ENCODE results near the gene ANKRD35. TPM values are rescaled to one million over a fixed set of nuclear protein-coding genes. Genes with fewer than 3 reads are reported as not detected.

ANKRD35 gene, protein sequence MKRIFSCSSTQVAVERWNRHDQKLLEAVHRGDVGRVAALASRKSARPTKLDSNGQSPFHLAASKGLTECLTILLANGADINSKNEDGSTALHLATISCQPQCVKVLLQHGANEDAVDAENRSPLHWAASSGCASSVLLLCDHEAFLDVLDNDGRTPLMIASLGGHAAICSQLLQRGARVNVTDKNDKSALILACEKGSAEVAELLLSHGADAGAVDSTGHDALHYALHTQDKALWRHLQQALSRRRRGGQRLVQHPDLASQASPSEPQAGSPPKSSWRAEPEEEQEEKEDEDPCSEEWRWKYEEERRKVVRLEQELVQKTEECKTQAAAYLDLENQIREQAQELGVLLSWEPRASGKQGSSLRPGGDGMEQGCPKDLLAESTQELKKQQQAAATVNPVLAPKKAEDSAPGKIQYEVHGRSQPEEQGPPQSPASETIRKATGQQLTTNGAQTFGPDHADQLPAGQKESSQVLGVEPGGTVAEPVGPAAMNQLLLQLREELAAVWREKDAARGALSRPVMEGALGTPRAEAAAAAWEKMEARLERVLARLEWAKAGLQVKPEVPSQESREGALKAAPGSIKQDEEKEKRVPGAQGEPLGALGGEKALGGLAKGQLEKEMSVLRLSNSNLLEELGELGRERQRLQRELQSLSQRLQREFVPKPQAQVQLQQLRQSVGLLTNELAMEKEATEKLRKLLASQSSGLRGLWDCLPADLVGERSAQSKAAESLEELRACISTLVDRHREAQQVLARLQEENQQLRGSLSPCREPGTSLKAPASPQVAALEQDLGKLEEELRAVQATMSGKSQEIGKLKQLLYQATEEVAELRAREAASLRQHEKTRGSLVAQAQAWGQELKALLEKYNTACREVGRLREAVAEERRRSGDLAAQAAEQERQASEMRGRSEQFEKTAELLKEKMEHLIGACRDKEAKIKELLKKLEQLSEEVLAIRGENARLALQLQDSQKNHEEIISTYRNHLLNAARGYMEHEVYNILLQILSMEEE
- total RNA-seq, result 0.65 and 1.2 TPM in 2 replicates

DNA sequence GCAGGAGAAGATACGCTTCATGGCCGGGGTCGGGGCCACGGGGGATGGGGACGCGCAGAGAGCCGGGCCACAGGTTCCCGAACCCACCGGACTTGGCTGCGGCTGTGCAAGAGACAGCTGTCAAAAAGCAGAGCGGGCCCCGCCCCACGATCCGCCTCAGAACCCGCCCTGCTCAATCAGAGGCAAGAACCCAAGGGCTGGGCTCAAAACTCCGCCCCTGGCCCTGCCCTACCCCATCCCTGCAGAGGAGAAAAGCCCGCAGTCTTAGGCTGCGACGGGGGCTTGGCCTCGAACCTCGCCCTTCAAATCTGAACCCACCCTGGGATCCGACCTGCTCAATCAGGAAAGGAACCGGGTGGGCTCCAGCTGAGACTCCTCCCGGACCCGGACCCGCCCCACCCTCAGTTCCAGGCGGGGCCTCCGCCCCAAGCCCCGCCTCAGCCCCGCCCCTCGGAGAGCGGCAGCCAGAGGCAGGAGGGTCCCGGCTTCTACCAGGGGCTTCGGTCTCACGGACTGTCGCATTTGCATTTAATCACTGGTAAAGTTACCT, at the start of gene ANKRD35:
Gene ANKRD35, minus strand, starts transcription at position 129 of the 550 bp plus-strand sequence. Its CDS starts 108 bp downstream, at position 21.

DNA sequence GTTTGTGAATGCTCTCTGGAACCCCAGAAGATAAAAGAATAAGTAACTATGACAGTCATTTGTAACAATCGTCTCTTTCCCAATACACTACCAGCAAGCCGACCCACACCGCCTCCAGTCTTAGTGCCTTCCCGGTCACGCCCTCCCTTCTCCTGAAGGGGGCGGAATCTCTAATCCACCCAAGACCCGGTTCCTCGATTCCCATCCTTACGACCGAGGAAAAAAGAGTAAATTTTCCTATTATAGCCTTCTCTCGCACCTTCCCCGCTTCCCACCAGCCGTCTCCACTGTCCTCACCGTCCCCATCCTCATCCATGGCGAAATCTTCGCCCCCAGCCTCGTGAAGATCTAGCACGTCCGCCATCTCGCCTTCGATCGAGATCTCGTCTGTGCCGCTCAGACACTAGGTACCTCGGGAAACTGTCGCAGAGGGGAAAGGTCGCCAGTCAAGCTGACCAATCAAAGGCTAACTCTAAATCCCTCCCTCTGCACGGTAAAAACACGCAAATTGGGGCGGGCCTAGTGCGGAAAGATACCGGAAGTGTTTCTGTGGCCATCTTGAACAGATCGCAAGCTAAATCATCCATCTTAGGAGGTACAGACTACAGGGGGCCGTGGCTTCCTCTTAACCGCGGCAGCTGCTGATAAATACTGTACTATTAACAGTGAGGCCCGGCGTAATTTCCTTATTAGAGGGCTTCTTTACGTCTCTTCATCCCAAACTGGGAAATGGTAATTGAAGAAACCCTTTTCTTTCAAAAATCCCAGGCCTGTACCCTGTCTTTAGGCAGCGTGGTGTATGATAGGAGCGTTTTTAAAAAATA, 41.6 kb upstream of the ANKRD35 start, which contains the start of gene RBM8A:
Gene RBM8A, minus strand, starts transcription at position 422 of the 824 bp plus-strand sequence. Its CDS starts 58 bp downstream, at position 364.

DNA sequence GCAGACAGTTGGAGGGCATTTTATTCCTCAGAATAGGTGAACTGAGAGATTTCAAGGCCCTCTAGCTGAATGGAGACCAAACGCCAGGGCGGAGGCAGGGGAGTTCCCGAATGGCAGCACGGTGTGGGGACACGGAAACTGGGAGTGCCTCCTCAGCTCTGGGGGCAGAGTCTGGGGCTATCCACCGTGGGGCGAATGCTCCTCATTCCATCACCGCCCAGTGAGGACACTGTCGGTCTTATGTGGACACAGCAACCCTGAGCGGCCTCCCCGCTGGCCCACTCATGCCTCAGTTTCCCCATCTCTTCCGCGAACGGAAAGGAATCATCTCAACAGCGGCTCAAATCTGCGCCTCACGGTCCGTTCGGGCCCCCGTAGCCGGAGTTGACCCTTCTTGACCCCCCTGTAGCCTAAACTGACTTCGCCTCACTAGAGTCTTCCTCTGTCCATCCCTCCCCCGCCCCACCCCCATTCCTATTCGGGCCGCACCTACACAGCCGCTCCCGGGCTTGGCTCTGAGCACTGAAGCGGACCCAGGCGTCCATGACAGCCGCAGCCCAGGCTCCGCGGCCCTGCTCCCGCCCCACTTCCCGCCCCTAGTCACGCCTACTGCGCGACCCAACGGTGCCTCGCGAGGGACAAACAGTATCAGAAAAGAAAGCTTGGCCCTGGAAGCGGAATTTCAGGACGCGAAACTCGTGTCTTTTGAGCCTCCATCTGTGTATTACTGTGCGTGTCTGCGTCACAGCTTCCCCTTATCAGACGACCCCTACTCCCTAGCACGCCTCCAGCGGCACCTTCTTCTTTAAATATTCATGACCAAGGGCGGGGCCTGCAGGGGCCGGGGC, 32.7 kb upstream of the ANKRD35 start, which contains the start of gene PEX11B:
Gene PEX11B, minus strand, starts transcription at position 574 of the 848 bp plus-strand sequence. Its CDS starts 29 bp downstream, at position 545.

DNA sequence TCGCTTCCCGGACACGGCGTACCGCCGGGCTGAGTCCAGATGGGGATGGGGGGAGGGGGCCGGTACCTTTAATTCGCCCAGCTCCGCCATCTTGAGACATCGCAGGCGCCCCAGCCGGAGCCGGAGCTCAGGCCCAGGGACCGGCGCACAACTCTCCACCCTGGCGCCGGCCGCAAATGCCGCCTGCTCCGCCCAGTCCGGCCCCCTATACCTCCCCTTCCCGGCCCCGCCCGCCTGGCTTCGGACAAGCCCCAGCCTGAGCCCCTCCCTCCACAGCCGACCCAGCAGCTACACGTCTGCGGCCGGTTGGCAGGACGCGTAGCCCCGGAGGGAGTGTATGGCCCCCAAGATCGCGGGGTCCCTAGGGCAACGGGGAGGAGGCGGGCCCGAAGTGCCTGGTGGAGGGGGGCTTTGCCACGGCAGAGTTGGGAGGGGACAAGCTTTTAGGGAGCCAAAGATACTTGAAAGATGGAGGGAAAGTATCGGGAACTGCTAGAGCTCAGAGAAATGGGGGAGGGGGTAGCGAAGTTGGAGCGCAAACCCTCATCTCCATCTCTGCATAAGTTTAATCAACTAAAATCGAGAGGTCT, 26.7 kb downstream of the ANKRD35 start, which contains the start of gene PIAS3:
Gene PIAS3, minus strand, starts transcription at position 181 of the 590 bp plus-strand sequence. Its CDS starts 91 bp downstream, at position 90.

DNA sequence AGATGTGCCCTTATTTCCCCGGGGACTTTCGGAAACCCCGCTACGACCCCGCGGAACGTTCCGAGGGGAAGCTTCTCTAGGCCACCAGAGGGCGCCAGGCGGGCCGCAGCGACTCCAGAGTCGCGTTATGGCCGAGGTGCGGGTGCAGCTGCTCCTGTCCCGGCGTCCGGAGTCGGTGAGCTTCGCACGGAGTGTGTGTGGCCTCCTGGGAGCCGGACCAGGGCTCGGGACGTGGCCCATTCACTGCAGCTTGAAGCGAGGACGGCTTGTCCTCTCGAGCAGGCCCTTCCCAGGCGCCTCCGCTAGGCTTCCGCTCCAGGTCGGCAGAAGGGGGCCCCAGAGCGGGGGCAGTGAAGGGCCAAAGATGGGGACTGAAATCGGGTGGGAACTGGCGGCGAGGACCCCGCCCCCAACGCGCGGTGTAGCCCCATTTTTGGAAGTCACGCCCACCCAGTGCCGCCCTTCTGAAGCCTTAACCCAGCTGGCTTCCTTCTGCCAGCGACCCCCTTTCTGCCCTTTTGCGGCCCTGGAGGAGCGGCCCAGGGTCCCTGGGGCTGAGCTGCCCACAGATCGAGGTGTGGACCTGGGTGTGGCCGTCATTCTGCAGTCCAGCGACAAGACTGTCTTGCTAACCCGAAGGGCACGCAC, 40.0 kb downstream of the ANKRD35 start, which contains the start of gene NUDT17:
Gene NUDT17, plus strand, starts transcription at position 117 of the 648 bp plus-strand sequence. Its CDS starts 11 bp downstream, at position 128.

DNA sequence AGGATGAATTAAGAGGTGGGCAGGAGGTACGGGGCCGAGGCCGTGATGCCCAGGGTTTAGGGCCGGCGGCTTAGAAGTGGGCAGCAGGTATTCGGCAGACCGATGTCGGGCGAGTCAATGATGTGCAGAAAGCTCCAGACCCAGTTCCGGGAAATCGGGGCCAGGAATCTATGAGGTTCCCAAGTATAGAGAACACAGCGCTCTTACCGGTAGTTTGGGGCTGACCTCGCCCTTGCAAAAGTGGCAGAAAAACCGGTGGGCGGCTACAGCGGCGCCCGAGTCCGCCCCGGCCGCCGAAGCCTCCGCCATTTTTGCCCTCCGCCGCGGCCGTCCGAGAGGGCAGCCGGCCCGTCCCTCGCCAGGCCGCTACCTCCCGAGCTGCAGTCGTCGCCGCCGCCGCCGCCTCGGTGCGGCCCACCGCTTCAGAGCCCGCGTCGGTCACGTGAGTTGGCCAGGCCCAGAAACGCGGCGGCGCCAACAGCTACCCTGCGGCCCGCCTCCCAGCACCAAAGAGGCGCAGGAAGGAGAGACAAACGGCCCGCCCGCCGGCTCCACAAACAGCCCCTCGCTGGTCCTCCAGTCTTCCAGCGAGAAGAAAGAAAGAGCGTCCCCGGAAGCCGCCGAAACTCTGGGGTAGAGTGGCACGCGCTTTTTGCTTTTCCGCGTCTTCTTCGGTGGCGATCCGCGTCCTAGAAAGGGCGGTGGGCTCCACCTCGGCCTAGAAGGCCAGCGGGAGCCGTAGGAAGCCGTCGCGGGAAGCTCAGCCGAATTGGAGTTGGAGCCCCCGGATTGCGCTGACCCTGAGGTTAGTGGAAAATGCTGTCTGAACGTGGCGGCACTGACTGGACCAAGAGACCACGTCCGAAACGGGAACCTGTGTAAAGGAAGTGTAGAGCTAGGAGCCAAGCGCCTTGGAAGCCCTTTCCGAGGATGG, 61.8 kb downstream of the ANKRD35 start, which contains the start of the genes POLR3C and RNF115:
Gene POLR3C, plus strand, starts transcription at position 636 of the 934 bp plus-strand sequence. CDS start 1,577 bp downstream, outside the sequence.
Gene RNF115, minus strand, starts transcription at position 531 of the 934 bp plus-strand sequence. Its CDS starts 222 bp downstream, at position 309.

Small RNAs within 50 kb of the gene (small RNA-seq; reads per million reads assigned to genes)
- gene MIR6736, result not detected

Other genes starting within 250 kb of the ANKRD35 start
- 0.49 and 0.97 TPM in 2 replicates for gene PDZK1, start 178.5 kb downstream of the ANKRD35 start, total RNA-seq
- not detected in 2 replicates for gene CD160, start 166.4 kb downstream of the ANKRD35 start, total RNA-seq
- 32.1 and 40.1 TPM in 2 replicates for gene RNF115, start 61.8 kb downstream of the ANKRD35 start, total RNA-seq
- 69.9 and 70.7 TPM in 2 replicates for gene POLR3C, start 61.7 kb downstream of the ANKRD35 start, total RNA-seq
- gene NUDT17, start 40.2 kb downstream of the ANKRD35 start, total RNA-seq, result 4.9 and 9.2 TPM in 2 replicates
- gene PIAS3, start 26.8 kb downstream of the ANKRD35 start, total RNA-seq, result 23.5 and 24.3 TPM in 2 replicates
- gene ITGA10, start 24.2 kb upstream of the ANKRD35 start, total RNA-seq, result 1.5 and 2.6 TPM in 2 replicates
- 24.7 TPM in 2 replicates for gene PEX11B, start 32.9 kb upstream of the ANKRD35 start, total RNA-seq
- 46.2 and 47.6 TPM in 2 replicates for gene RBM8A, start 41.6 kb upstream of the ANKRD35 start, total RNA-seq
- 50.8 and 52.1 TPM in 2 replicates for gene LIX1L, start 72.2 kb upstream of the ANKRD35 start, total RNA-seq
- gene ANKRD34A, start 78.7 kb upstream of the ANKRD35 start, total RNA-seq, result 1.3 and 1.6 TPM in 2 replicates
- 8.4 and 13.0 TPM in 2 replicates for gene POLR3GL, start 78.8 kb upstream of the ANKRD35 start, total RNA-seq
- 34.5 and 50.3 TPM in 2 replicates for gene TXNIP, start 110.7 kb upstream of the ANKRD35 start, total RNA-seq
- not detected in 2 replicates for gene HJV, start 135.9 kb upstream of the ANKRD35 start, total RNA-seq

Data from hair follicle dermal papilla cell (primary cell).